ENCODE data around the gene INSL4. TPM values are rescaled to one million over a fixed set of nuclear protein-coding genes. Genes with fewer than 3 reads are reported as not detected.

Gene INSL4
- total RNA-seq, 1 experiment from 2014 or later: not detected

Other genes starting within 250 kb of the INSL4 start
- gene JAK2, start 246.1 kb upstream of the INSL4 start, total RNA-seq (2014; rRNA removed; shearing (Covaris generic); ENCODE audit: low replicate concordance): 0.93 and 1.1 TPM in 2 replicates
- not detected in 2 replicates for gene INSL6, start 45.8 kb upstream of the INSL4 start, total RNA-seq (2014; rRNA removed; shearing (Covaris generic); ENCODE audit: low replicate concordance)
- gene RLN2, start 73.3 kb downstream of the INSL4 start, total RNA-seq (2014; rRNA removed; shearing (Covaris generic); ENCODE audit: low replicate concordance): not detected in 2 replicates
- not detected in 2 replicates for gene RLN1, start 108.5 kb downstream of the INSL4 start, total RNA-seq (2014; rRNA removed; shearing (Covaris generic); ENCODE audit: low replicate concordance)
- gene PLGRKT, start 206.5 kb downstream of the INSL4 start, total RNA-seq (2014; rRNA removed; shearing (Covaris generic); ENCODE audit: low replicate concordance): 34.5 and 45.1 TPM in 2 replicates
- 3.6 and 7.3 TPM in 2 replicates for gene CD274, start 219.1 kb downstream of the INSL4 start, total RNA-seq (2014; rRNA removed; shearing (Covaris generic); ENCODE audit: low replicate concordance)

Data from Caki2 (cell line).